ENCODE measurements around the gene CDH22.

The CDH22 gene

GRCh38 chr20:46202766-46203509 lies 105.4 kb downstream of the CDH22 start:
- no peak for DNase-seq
- H4K8ac ChIP-seq (ENCODE audit: low read length), result no peak overlapping the region
- peaks cover 4% of the 10 kb centered on the region for H3K4me1 ChIP-seq (ENCODE audit: control insufficient read depth, insufficient read depth, low read depth, low read length)
- H3K4me2 ChIP-seq (ENCODE audit: low read length, poor library complexity, severe bottlenecking), result no peak overlapping the region
- no peak overlapping the region for H2AK5ac ChIP-seq (ENCODE audit: low read length, severe bottlenecking)
- no peak overlapping the region for H3K14ac ChIP-seq (ENCODE audit: low read length in 2 of 2)
- no peak overlapping the region for H2BK15ac ChIP-seq (ENCODE audit: low read depth, poor library complexity, severe bottlenecking)
- no peak overlapping the region for H3K18ac ChIP-seq (ENCODE audit: low read depth in 1 of 2, low read length in 2 of 2)
- WGBS, result 78% methylated on average over 11 of the region's 11 CpGs
- no peak overlapping the region for H3K4ac ChIP-seq (ENCODE audit: low read depth in 1 of 2, low read length in 2 of 2)
- H3K9ac ChIP-seq (ENCODE audit: low read length), result no peak overlapping the region
- no peak overlapping the region for H2BK12ac ChIP-seq (ENCODE audit: low read length in 2 of 2)
- H2BK5ac ChIP-seq (ENCODE audit: low read depth, low read length, poor library complexity, severe bottlenecking), result no peak overlapping the region
- H3K23ac ChIP-seq (ENCODE audit: low read length in 2 of 2), result no peak overlapping the region
- H3K27me3 ChIP-seq (ENCODE audit: control insufficient read depth in 1 of 2, insufficient read depth in 1 of 2, low read length in 2 of 2), result peaks cover 35 to 56% of the 10 kb centered on the region in 2 experiments
- H3K4me3 ChIP-seq (ENCODE audit: insufficient read depth in 1 of 2, low read depth in 1 of 2, low read length in 2 of 2), result no peak overlapping the region
- no peak overlapping the region for H2BK120ac ChIP-seq (ENCODE audit: low read depth, low read length)
- H3K27ac ChIP-seq (ENCODE audit: low read length, poor library complexity, severe bottlenecking), result no peak overlapping the region
- no peaks in the 10 kb centered on the region for H3K9me3 ChIP-seq (ENCODE audit: control insufficient read depth, low read length)
- H3K36me3 ChIP-seq (ENCODE audit: control insufficient read depth in 1 of 2, insufficient read depth in 2 of 2, low read depth in 1 of 2, low read length in 2 of 2), result no peaks in the 10 kb centered on the region
- no peaks in the 10 kb centered on the region for H3K79me1 ChIP-seq (replicated peaks; ENCODE audit: low read length, poor library complexity, severe bottlenecking)
- H4K91ac ChIP-seq (ENCODE audit: low read length), result no peak overlapping the region
- H2AFZ ChIP-seq (ENCODE audit: low read depth, low read length), result no peak overlapping the region

- Histone ChIP-seq H2BK5ac (ENCODE audit: low read depth, low read length, poor library complexity, severe bottlenecking) (no peak overlapping the region), H3K9ac (ENCODE audit: low read length) (no peak overlapping the region), H3K23ac (ENCODE audit: low read length in 2 of 2) (no peak overlapping the region), H3K4me1 (ENCODE audit: control insufficient read depth, insufficient read depth, low read depth, low read length) (peaks cover 2% of the 10 kb centered on the region), H2BK12ac (ENCODE audit: low read length in 2 of 2) (no peak overlapping the region), H3K18ac (ENCODE audit: low read depth in 1 of 2, low read length in 2 of 2) (no peak overlapping the region), H3K27me3 (ENCODE audit: control insufficient read depth in 1 of 2, insufficient read depth in 1 of 2, low read length in 2 of 2) (peaks cover 46 to 48% of the 10 kb centered on the region in 2 experiments), H4K91ac (ENCODE audit: low read length) (no peak overlapping the region), H3K36me3 (ENCODE audit: control insufficient read depth in 1 of 2, insufficient read depth in 2 of 2, low read depth in 1 of 2, low read length in 2 of 2) (no peaks in the 10 kb centered on the region), H3K27ac (ENCODE audit: low read length, poor library complexity, severe bottlenecking) (no peak overlapping the region), H2AFZ (ENCODE audit: low read depth, low read length) (no peak overlapping the region), H3K14ac (ENCODE audit: low read length in 2 of 2) (no peak overlapping the region), H3K4me3 (ENCODE audit: insufficient read depth in 1 of 2, low read depth in 1 of 2, low read length in 2 of 2) (no peak overlapping the region), H3K4me2 (ENCODE audit: low read length, poor library complexity, severe bottlenecking) (no peak overlapping the region), H2AK5ac (ENCODE audit: low read length, severe bottlenecking) (no peak overlapping the region), H3K4ac (ENCODE audit: low read depth in 1 of 2, low read length in 2 of 2) (no peak overlapping the region), H2BK15ac (ENCODE audit: low read depth, poor library complexity, severe bottlenecking) (no peak overlapping the region), H4K8ac (ENCODE audit: low read length) (no peak overlapping the region), H3K79me1 (replicated peaks; ENCODE audit: low read length, poor library complexity, severe bottlenecking) (no peaks in the 10 kb centered on the region), H2BK120ac (ENCODE audit: low read depth, low read length) (no peak overlapping the region), H3K9me3 (ENCODE audit: control insufficient read depth, low read length) (no peaks in the 10 kb centered on the region)
- no peak for DNase-seq
- 86% methylated on average over 54 of the region's 55 CpGs for whole genome bisulfite sequencing
Measured at GRCh38 chr20:46200582-46201570, 107.4 kb downstream of the CDH22 start.

DNA sequence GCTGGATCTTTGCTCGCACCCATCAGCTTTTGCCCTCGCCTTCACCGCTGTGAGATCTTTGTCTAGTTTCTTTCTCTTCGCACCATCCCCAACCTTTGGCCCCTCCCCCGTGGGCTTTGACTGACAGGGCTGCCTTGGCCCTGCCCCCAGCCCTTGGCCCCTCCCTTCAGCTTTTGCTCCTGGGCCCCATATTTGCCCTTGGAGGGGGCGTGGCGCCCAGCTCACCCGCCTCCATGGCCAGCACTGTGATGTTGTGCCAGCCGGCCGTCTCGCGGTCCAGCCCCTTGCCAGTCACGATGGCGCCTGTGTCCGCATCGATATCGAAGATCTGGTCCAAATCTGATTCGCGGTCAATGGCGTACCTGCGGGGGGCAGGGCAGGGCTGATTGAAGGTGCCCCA lies 109.1 kb downstream of the CDH22 start:
- Histone ChIP-seq H2BK15ac (ENCODE audit: low read depth, poor library complexity, severe bottlenecking) (no peak overlapping the region), H3K36me3 (ENCODE audit: control insufficient read depth in 1 of 2, insufficient read depth in 2 of 2, low read depth in 1 of 2, low read length in 2 of 2) (no peaks in the 10 kb centered on the region), H3K23ac (ENCODE audit: low read length in 2 of 2) (no peak overlapping the region), H3K27ac (ENCODE audit: low read length, poor library complexity, severe bottlenecking) (no peak overlapping the region), H3K4me1 (ENCODE audit: control insufficient read depth, insufficient read depth, low read depth, low read length) (no peaks in the 10 kb centered on the region), H3K14ac (ENCODE audit: low read length in 2 of 2) (no peak overlapping the region), H3K4me2 (ENCODE audit: low read length, poor library complexity, severe bottlenecking) (no peak overlapping the region), H2AK5ac (ENCODE audit: low read length, severe bottlenecking) (no peak overlapping the region), H3K27me3 (ENCODE audit: control insufficient read depth in 1 of 2, insufficient read depth in 1 of 2, low read length in 2 of 2) (peaks cover 31 to 54% of the 10 kb centered on the region in 2 experiments), H3K9me3 (ENCODE audit: control insufficient read depth, low read length) (no peaks in the 10 kb centered on the region), H2BK5ac (ENCODE audit: low read depth, low read length, poor library complexity, severe bottlenecking) (no peak overlapping the region), H2BK12ac (ENCODE audit: low read length in 2 of 2) (no peak overlapping the region), H3K18ac (ENCODE audit: low read depth in 1 of 2, low read length in 2 of 2) (no peak overlapping the region), H2BK120ac (ENCODE audit: low read depth, low read length) (no peak overlapping the region), H3K9ac (ENCODE audit: low read length) (no peak overlapping the region), H3K4me3 (ENCODE audit: insufficient read depth in 1 of 2, low read depth in 1 of 2, low read length in 2 of 2) (no peak overlapping the region), H2AFZ (ENCODE audit: low read depth, low read length) (no peak overlapping the region), H4K91ac (ENCODE audit: low read length) (no peak overlapping the region), H3K79me1 (replicated peaks; ENCODE audit: low read length, poor library complexity, severe bottlenecking) (no peaks in the 10 kb centered on the region), H3K4ac (ENCODE audit: low read depth in 1 of 2, low read length in 2 of 2) (no peak overlapping the region), H4K8ac (ENCODE audit: low read length) (peak overlapping the region; percentile 14)
- WGBS, result 17% methylated on average over 21 of the region's 21 CpGs
- no peak for DNase-seq

DNA sequence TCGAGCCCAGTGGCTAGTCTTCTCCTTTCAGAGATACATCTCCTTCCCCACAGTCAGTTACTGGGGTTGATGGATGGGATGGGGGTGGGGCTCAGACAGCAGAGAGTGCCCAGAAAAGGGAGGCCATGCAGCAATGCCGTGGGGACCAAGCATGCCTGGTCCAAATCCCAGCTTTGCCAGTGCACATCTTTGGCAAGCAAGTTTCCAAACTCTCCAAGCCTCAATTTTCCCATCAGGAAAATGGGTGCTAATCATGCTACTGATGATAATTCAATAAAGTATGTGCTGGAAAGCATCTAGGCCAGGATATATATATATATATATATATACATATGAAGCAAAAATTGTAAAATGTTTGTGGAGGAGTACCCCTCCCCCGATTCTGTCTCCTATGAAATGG lies 111.3 kb downstream of the CDH22 start:
- no peaks in the 10 kb centered on the region for H3K4me1 ChIP-seq (ENCODE audit: control insufficient read depth, insufficient read depth, low read depth, low read length)
- H3K14ac ChIP-seq (ENCODE audit: low read length in 2 of 2), result no peak overlapping the region
- no peak overlapping the region for H4K91ac ChIP-seq (ENCODE audit: low read length)
- no peaks in the 10 kb centered on the region for H3K36me3 ChIP-seq (ENCODE audit: control insufficient read depth in 1 of 2, insufficient read depth in 2 of 2, low read depth in 1 of 2, low read length in 2 of 2)
- H3K18ac ChIP-seq (ENCODE audit: low read depth in 1 of 2, low read length in 2 of 2), result no peak overlapping the region
- no peak overlapping the region for H3K27ac ChIP-seq (ENCODE audit: low read length, poor library complexity, severe bottlenecking)
- H3K9me3 ChIP-seq (ENCODE audit: control insufficient read depth, low read length), result no peaks in the 10 kb centered on the region
- H2BK5ac ChIP-seq (ENCODE audit: low read depth, low read length, poor library complexity, severe bottlenecking), result no peak overlapping the region
- no peak overlapping the region for H2AFZ ChIP-seq (ENCODE audit: low read depth, low read length)
- H2BK15ac ChIP-seq (ENCODE audit: low read depth, poor library complexity, severe bottlenecking), result no peak overlapping the region
- H2BK12ac ChIP-seq (ENCODE audit: low read length in 2 of 2), result no peak overlapping the region
- no peaks in the 10 kb centered on the region for H3K79me1 ChIP-seq (replicated peaks; ENCODE audit: low read length, poor library complexity, severe bottlenecking)
- no peak overlapping the region for H3K9ac ChIP-seq (ENCODE audit: low read length)
- H4K8ac ChIP-seq (ENCODE audit: low read length), result no peak overlapping the region
- H3K4ac ChIP-seq (ENCODE audit: low read depth in 1 of 2, low read length in 2 of 2), result no peak overlapping the region
- H2AK5ac ChIP-seq (ENCODE audit: low read length, severe bottlenecking), result no peak overlapping the region
- no peak overlapping the region for H3K4me2 ChIP-seq (ENCODE audit: low read length, poor library complexity, severe bottlenecking)
- no peak for DNase-seq
- WGBS, result 71% methylated on average over 1 of the region's 3 CpGs
- no peak overlapping the region for H2BK120ac ChIP-seq (ENCODE audit: low read depth, low read length)
- no peak overlapping the region for H3K4me3 ChIP-seq (ENCODE audit: insufficient read depth in 1 of 2, low read depth in 1 of 2, low read length in 2 of 2)
- no peak overlapping the region for H3K23ac ChIP-seq (ENCODE audit: low read length in 2 of 2)
- peaks cover 28 to 76% of the 10 kb centered on the region in 2 experiments for H3K27me3 ChIP-seq (ENCODE audit: control insufficient read depth in 1 of 2, insufficient read depth in 1 of 2, low read length in 2 of 2)
